GM12873 (cell line): ENCODE results near the gene CHRNB4.

ENCODE experiments used
- CTCF ChIP-seq: IDR thresholded peaks from 2 replicates; pipeline ENCODE4 v1.5.1; 2012; ENCODE audit warnings: low read depth, mild to moderate bottlenecking, moderate library complexity, low read length, control low read depth; ENCODE audit not compliant: insufficient read depth; ENCODE audit errors: missing control alignments

Gene CHRNB4

GRCh38 chr15:78604420-78604819 lies 36.6 kb downstream of the CHRNB4 start:
- TF ChIP-seq CTCF: no peak

- TF ChIP-seq CTCF: no peak
Measured at GRCh38 chr15:78603467-78603866, 37.5 kb downstream of the CHRNB4 start.

GRCh38 chr15:78599189-78599588 lies 41.8 kb downstream of the CHRNB4 start:
- no peak for TF ChIP-seq CTCF

- no peak for TF ChIP-seq CTCF
Measured at GRCh38 chr15:78598348-78598747, 42.7 kb downstream of the CHRNB4 start.

- TF ChIP-seq CTCF: no peak
Measured at GRCh38 chr15:78597583-78597982, 43.4 kb downstream of the CHRNB4 start.

- TF ChIP-seq CTCF: no peak
Measured at GRCh38 chr15:78574944-78575343, 66.1 kb downstream of the CHRNB4 start.
